Fibroblast of villous mesenchyme (primary cell): ENCODE data around the gene XK. TPM values are rescaled to one million over a fixed set of nuclear protein-coding genes. Genes with fewer than 3 reads are reported as not detected.
A peak's percentile ranks its signal among the peaks of the same experiment; 100 is the strongest.

Experiments
- DNase-seq: peaks from one replicate; pipeline ENCODE4 v3.0.0-alpha.2; 2010; ENCODE audit warnings: low read depth
- H3K4me3 ChIP-seq: 2 replicates; pipeline ENCODE4 v1.5.1; 2011; ENCODE audit warnings: low read depth, mild to moderate bottlenecking, low read length
- total RNA-seq: library from RNA; depleted of rRNA; stranded (reverse); fragments of >200 nt; gene quantifications from 2 replicates; pipeline ENCODE4 v1.2.3, GENCODE V29; 2012
- TF ChIP-seq, protein P1 (sequence below): IDR thresholded peaks from 2 replicates; pipeline ENCODE4 v1.5.1; 2012; ENCODE audit warnings: low read depth, mild to moderate bottlenecking, low read length; ENCODE audit not compliant: insufficient read depth

Gene XK
- total RNA-seq, 1 donor: 0.86 TPM

DNA sequence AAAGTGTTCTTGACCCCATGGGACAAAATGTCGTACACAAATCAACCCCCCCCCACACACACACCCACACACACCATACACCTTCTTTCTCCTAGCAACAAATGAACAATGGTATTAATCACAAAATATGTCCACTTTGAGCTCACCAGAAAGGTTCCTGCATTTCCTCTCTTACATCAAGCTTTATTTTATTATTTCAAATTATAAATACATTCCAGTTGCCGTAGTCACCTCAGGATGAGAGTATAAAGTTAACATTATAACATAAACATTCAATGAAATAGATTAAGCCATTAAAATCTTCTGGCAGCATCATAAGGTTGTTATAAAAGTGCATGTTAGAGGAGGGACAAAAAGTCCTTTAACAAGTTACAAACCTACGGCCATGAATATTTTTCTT lies 7.3 kb downstream of the XK start:
- TF ChIP-seq, protein P1, sequence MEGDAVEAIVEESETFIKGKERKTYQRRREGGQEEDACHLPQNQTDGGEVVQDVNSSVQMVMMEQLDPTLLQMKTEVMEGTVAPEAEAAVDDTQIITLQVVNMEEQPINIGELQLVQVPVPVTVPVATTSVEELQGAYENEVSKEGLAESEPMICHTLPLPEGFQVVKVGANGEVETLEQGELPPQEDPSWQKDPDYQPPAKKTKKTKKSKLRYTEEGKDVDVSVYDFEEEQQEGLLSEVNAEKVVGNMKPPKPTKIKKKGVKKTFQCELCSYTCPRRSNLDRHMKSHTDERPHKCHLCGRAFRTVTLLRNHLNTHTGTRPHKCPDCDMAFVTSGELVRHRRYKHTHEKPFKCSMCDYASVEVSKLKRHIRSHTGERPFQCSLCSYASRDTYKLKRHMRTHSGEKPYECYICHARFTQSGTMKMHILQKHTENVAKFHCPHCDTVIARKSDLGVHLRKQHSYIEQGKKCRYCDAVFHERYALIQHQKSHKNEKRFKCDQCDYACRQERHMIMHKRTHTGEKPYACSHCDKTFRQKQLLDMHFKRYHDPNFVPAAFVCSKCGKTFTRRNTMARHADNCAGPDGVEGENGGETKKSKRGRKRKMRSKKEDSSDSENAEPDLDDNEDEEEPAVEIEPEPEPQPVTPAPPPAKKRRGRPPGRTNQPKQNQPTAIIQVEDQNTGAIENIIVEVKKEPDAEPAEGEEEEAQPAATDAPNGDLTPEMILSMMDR: no peak
- DNase-seq: peak; percentile 30

DNA sequence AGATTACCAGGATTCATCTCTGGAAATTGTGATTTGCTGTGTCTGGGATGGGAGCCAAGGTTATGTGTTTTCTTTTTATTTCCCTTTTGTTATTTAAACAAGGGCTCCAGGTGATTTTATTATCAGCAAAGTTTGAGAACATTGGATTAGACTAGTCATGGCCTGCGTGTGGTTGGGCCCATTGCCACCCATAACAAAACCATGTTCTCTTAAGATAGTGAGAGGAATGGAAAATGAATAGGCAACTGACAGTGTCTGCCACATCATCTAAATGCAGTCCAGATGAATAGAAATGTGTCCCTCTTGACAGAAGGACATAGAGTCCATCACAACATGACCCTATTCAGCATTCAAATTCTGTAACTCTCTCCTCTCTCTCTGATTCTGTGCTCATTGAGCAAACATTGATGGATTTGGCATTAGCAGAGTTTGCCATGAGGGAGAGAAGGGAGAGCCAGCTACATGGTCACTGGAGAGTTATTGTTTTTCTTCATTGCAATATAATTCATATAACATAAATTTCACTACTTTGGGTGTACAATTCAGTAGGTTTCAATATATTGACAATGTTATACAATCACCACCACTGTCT lies 11.7 kb downstream of the XK start:
- TF ChIP-seq, protein P1: no peak
- DNase-seq: no peak
- no peak overlapping the region for H3K4me3 ChIP-seq

More for the DNA sequence above, 7.3 kb downstream of the XK start:
- H3K4me3 ChIP-seq: no peak overlapping the region

DNA sequence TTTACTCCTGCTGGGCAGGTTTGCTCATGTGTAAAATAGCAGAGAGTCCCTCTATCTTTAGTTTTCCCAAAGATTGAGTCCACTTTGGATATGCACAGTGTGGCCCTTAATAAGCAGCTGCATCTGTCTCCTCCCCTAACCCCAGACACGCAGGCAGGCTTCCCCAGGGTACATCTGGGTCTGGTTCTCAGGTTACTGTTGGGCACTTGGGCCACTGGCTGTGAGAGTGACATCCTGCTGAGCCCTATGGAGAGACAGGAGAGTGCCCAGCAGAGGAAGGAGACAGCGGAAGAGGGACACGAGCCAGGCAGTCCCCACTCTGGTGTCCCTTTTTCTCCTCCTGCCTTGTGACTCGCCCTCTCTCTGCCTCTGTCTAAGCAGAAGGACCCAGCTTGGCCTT lies 16.0 kb downstream of the XK start:
- TF ChIP-seq, protein P1: no peak
- no peak overlapping the region for H3K4me3 ChIP-seq
- DNase-seq: no peak

DNA sequence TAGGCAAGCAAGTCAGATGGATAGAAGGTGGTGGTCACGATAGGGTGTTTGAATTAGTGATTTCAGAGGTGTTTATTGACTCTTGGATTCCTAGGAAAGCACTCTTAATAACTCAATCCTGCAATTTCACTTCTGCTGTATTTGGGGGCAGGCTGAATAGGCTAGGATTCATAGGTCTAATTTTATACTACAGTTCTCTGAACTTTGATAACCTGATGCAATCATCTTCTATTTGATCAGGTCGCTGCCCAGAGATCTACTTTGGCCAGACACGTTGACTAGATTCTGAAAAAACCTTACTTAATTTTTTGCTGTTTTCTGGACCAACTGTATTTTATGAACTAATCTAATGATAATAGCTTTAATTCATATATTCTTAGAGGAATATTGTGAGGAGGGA lies 26.4 kb downstream of the XK start:
- DNase-seq: no peak
- TF ChIP-seq, protein P1: no peak
- H3K4me3 ChIP-seq: no peak overlapping the region

DNA sequence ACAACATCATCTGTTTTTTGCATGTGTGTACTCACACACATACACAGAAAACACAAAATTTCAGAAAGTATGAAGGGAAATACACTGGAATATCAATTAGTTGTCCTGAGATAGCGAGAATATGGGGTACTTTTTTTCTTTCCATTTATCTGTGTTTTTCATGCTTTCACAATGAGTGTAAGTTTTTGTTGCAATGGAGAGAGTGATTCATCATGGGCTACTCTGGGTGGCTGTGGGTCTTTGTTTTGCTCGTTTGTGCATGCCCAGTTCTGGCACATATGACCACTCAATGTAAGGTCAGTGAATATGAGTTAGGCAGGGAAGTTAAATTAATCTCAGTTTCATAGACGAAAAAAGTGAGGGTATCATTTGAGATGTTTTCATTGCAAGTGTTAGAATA lies 26.9 kb downstream of the XK start:
- H3K4me3 ChIP-seq: no peak overlapping the region
- TF ChIP-seq, protein P1: no peak
- peak; percentile 3 for DNase-seq

DNA sequence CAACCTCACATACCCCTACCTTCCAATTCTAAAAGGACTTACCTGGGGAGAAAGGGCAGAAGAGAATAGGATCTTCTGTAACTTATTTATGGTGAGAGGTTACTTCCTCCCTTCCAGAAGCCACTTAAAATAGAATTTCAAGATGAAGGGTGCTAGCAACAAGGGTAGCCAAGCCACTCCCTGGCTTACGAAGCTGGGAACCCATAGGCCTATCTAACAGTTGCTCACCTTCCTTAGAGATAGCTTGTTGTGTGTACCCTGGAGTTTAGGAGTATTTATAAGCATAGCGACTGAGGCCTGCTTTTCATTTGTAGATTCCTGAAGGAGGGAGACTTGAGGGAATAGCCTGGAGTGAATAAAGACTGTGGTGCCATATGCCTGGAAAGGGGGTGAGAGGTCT lies 28.9 kb downstream of the XK start:
- TF ChIP-seq, protein P1: no peak
- H3K4me3 ChIP-seq: no peak overlapping the region
- no peak for DNase-seq

DNA sequence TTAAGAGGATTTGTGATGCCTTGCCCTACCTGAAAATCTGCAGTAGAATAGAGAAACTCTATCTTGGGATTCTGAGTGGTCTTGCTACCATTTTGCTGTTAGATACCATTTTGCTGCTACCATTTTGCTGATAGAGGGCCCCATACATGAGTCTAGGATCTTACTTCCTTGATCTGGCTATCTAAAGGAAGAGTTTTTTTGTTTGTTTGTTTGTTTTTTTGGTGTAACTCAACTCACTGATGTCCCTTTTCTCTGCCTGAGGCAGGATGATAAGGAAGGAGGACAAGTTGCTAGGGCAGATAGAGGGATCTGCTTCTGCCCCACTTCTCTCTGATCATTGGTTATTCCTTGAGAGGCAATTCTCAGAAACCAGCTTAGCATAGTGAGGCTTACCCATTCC lies 31.0 kb downstream of the XK start:
- TF ChIP-seq, protein P1: no peak
- no peak for DNase-seq
- no peak overlapping the region for H3K4me3 ChIP-seq
